MM.1S (cell line): Measurements from ENCODE around the gene TTC1.

Experiments used
- DNase-seq: peaks from one replicate; pipeline ENCODE4 v3.0.0-alpha.2; 2015
- H2AFZ ChIP-seq: fragments of 300-600 bp; sonication (generic); 2 replicates; pipeline ENCODE4 v1.6.0; 2016; ENCODE audit warnings: antibody characterized with exemption, low read length
- H3F3A ChIP-seq: fragments of 300-600 bp; sonication (generic); 2 replicates; pipeline ENCODE4 v1.6.1; 2016; ENCODE audit warnings: mild to moderate bottlenecking, antibody characterized with exemption, low read length, moderate library complexity, mixed read lengths; ENCODE audit not compliant: insufficient read depth
- H3K27ac ChIP-seq: fragments of 300-600 bp; sonication (generic); 2 replicates; pipeline ENCODE4 v1.5.1; 2016; ENCODE audit warnings: mild to moderate bottlenecking, low read length
- H3K27me3 ChIP-seq: fragments of 300-600 bp; sonication (generic); replicated peaks from 2 replicates; pipeline ENCODE4 v1.6.0; 2016; ENCODE audit warnings: low read length; ENCODE audit not compliant: insufficient read depth
- H3K36me3 ChIP-seq: fragments of 300-600 bp; sonication (generic); replicated peaks from 2 replicates; pipeline ENCODE4 v1.6.1; 2016; ENCODE audit warnings: mild to moderate bottlenecking, low read length, mixed read lengths; ENCODE audit not compliant: insufficient read depth
- H3K4me1 ChIP-seq: fragments of 300-600 bp; sonication (generic); 2 replicates; pipeline ENCODE4 v1.6.1; 2016; ENCODE audit warnings: low read length, mixed read lengths
- H3K4me2 ChIP-seq: fragments of 300-600 bp; sonication (generic); 2 replicates; pipeline ENCODE4 v1.6.0; 2016; ENCODE audit warnings: low read depth, low read length
- H3K4me3 ChIP-seq: fragments of 300-600 bp; sonication (generic); 2 replicates; pipeline ENCODE4 v1.5.1; 2016; ENCODE audit warnings: low read length, mixed read lengths
- H3K79me2 ChIP-seq: fragments of 300-600 bp; sonication (generic); 2 replicates; pipeline ENCODE4 v1.6.1; 2016; ENCODE audit warnings: mixed run types, low read length, mixed read lengths
- H3K9ac ChIP-seq: fragments of 300-600 bp; sonication (generic); 2 replicates; pipeline ENCODE4 v1.6.1; 2016; ENCODE audit warnings: low read length, mixed read lengths
- H3K9me2 ChIP-seq: fragments of 300-600 bp; sonication (generic); replicated peaks from 2 replicates; pipeline ENCODE4 v1.6.1; 2016; ENCODE audit warnings: mild to moderate bottlenecking, low read length, mixed read lengths; ENCODE audit not compliant: insufficient read depth
- H3K9me3 ChIP-seq: fragments of 300-600 bp; sonication (generic); replicated peaks from 2 replicates; pipeline ENCODE4 v1.6.1; 2016; ENCODE audit warnings: mild to moderate bottlenecking, low read length, mixed read lengths; ENCODE audit not compliant: insufficient read depth
- H4K20me1 ChIP-seq: fragments of 300-600 bp; sonication (generic); 2 replicates; pipeline ENCODE4 v1.6.1; 2016; ENCODE audit warnings: mild to moderate bottlenecking, low read length, moderate library complexity, mixed read lengths; ENCODE audit not compliant: insufficient read depth
- EZH2 ChIP-seq: fragments of 300-600 bp; sonication (generic); optimal IDR thresholded peaks from 2 replicates; pipeline ENCODE3; 2017; ENCODE audit warnings: low read depth, mild to moderate bottlenecking, antibody characterized with exemption, low read length, mixed read lengths
- EZH2phosphoT487 ChIP-seq: fragments of 300-600 bp; sonication (generic); IDR thresholded peaks from 2 replicates; pipeline ENCODE4 v1.6.1; 2018; ENCODE audit warnings: antibody characterized with exemption, low read length
- TF ChIP-seq, protein P1 (sequence below): fragments of 300-600 bp; sonication (generic); IDR thresholded peaks from 2 replicates; pipeline ENCODE4 v1.5.1; 2016; ENCODE audit warnings: antibody characterized with exemption, low read length, mixed read lengths

TTC1 gene

DNA sequence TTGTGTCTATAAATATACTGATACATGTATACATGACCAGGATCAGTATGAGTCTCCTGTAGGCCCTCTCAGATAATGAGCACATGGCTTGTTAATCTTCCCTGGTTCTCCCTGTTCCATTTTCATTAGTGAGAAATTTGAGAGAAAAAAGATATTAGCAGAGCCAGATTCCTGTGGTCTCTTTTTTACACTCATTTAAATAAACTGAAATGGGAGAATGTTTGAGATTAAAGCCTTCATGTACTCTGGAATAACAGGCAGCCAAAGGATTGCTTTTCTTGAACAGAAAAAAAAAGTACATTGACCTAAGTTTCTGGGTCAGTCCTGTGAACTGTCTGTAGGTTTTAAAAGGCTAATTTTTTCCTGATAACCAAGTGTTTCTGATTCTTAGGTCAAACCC, 66.1 kb downstream of the TTC1 start:
- Histone ChIP-seq H3K27me3 (no peaks in the 10 kb centered on the region), H3K4me1 (no peaks in the 10 kb centered on the region), H4K20me1 (no peaks in the 10 kb centered on the region), H2AFZ (no peak overlapping the region), H3F3A (no peaks in the 10 kb centered on the region), H3K27ac (no peak overlapping the region), H3K4me2 (no peak overlapping the region), H3K79me2 (no peaks in the 10 kb centered on the region), H3K4me3 (no peak overlapping the region), H3K9me2 (no peaks in the 10 kb centered on the region), H3K9me3 (no peaks in the 10 kb centered on the region), H3K9ac (no peak overlapping the region), H3K36me3 (no peaks in the 10 kb centered on the region)
- DNase-seq: no peak
- TF ChIP-seq EZH2phosphoT487 (no peak), EZH2 (no peak)
- TF ChIP-seq, protein P1, sequence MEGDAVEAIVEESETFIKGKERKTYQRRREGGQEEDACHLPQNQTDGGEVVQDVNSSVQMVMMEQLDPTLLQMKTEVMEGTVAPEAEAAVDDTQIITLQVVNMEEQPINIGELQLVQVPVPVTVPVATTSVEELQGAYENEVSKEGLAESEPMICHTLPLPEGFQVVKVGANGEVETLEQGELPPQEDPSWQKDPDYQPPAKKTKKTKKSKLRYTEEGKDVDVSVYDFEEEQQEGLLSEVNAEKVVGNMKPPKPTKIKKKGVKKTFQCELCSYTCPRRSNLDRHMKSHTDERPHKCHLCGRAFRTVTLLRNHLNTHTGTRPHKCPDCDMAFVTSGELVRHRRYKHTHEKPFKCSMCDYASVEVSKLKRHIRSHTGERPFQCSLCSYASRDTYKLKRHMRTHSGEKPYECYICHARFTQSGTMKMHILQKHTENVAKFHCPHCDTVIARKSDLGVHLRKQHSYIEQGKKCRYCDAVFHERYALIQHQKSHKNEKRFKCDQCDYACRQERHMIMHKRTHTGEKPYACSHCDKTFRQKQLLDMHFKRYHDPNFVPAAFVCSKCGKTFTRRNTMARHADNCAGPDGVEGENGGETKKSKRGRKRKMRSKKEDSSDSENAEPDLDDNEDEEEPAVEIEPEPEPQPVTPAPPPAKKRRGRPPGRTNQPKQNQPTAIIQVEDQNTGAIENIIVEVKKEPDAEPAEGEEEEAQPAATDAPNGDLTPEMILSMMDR: no peak

DNA sequence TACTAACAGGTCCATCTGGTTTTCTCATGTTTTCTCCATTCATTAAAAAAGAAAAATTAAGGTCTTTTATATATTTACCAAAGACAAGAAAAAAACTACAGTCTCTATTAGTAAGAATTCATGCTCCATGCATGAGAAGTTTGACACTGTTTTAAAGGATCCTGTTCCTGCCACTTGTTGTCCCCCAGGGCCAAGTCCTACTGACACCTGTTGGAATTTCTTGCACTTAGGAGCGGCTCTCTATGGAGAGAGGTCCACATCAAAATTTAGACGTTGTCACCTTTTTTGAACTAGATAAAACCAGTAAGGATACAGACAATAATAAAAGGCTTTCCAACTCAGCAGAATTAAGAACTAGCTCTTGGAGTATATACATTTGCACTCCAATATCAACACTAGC, 68.1 kb downstream of the TTC1 start:
- H3K9me3 ChIP-seq: no peaks in the 10 kb centered on the region
- H3K4me3 ChIP-seq: no peak overlapping the region
- H3K79me2 ChIP-seq: no peaks in the 10 kb centered on the region
- no peaks in the 10 kb centered on the region for H3F3A ChIP-seq
- no peaks in the 10 kb centered on the region for H3K27me3 ChIP-seq
- no peak for DNase-seq
- H3K9me2 ChIP-seq: no peaks in the 10 kb centered on the region
- no peak overlapping the region for H3K9ac ChIP-seq
- no peaks in the 10 kb centered on the region for H3K4me1 ChIP-seq
- no peaks in the 10 kb centered on the region for H3K36me3 ChIP-seq
- no peaks in the 10 kb centered on the region for H4K20me1 ChIP-seq
- H3K4me2 ChIP-seq: no peak overlapping the region
- no peak overlapping the region for H3K27ac ChIP-seq
- TF ChIP-seq, protein P1: no peak
- TF ChIP-seq EZH2 (no peak), EZH2phosphoT487 (no peak)
- H2AFZ ChIP-seq: no peak overlapping the region

DNA sequence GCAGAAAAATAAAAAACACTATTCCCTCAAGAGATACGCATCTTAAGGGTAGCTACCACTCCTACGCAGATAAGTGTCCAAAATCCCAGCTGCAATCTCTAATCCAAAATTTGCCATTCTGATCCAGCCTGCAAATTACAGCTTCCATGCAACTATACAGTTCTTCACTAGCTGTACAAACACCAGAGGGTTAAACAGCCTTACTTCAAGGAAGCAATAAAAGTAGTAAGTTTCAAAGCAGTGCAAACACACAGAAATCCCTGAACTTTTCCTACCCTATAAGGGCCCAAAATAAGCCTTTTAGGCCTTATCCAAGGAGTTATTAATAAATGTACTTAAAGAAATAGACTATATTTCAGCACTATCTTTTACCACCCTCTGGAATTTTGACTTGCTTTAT, 70.8 kb downstream of the TTC1 start:
- no peak overlapping the region for H3K4me3 ChIP-seq
- TF ChIP-seq EZH2: no peak
- TF ChIP-seq, protein P1: no peak
- TF ChIP-seq EZH2phosphoT487: no peak
- H3K27me3 ChIP-seq: no peaks in the 10 kb centered on the region
- H3K4me2 ChIP-seq: no peak overlapping the region
- H4K20me1 ChIP-seq: no peaks in the 10 kb centered on the region
- no peak overlapping the region for H2AFZ ChIP-seq
- no peaks in the 10 kb centered on the region for H3F3A ChIP-seq
- DNase-seq: no peak
- H3K4me1 ChIP-seq: no peaks in the 10 kb centered on the region
- H3K27ac ChIP-seq: no peak overlapping the region
- H3K9me2 ChIP-seq: no peaks in the 10 kb centered on the region
- no peaks in the 10 kb centered on the region for H3K36me3 ChIP-seq
- H3K9me3 ChIP-seq: no peaks in the 10 kb centered on the region
- H3K9ac ChIP-seq: no peak overlapping the region
- no peaks in the 10 kb centered on the region for H3K79me2 ChIP-seq
